Measurements from ENCODE around the gene FBXL15. TPM values are rescaled to one million over a fixed set of nuclear protein-coding genes. Genes with fewer than 3 reads are reported as not detected.
A peak's percentile ranks its signal among the peaks of the same experiment; 100 is the strongest.

Gene FBXL15
- total RNA-seq, 4 donors from 2014 or later, result 36.9 to 57.8 (median 44.8) TPM

- H3K4me3 ChIP-seq, result peak overlapping the region; percentile 75 to 99 (median 90)
- peaks cover 0 to 41% (median 26%) of the 10 kb centered on the region in 4 donors for H3K4me1 ChIP-seq
- peaks cover 0 to 17% (median 0%) of the 10 kb centered on the region in 3 donors for H3K36me3 ChIP-seq
- peak; percentile 35 to 71 (median 69) for DNase-seq
- H3K27me3 ChIP-seq, result peaks cover 0 to 4% of the 10 kb centered on the region in 2 donors
- peak overlapping the region in 2 of 4 donors; percentile 92 to 94 for H3K27ac ChIP-seq
- no peaks in the 10 kb centered on the region for H3K9me3 ChIP-seq
- no peak for TF ChIP-seq POLR2A (IDR thresholded peaks at IDR 0.05)
- TF ChIP-seq CTCF (IDR thresholded peaks at IDR 0.05), result no peak
Observed at GRCh38 chr10:102419269-102420180, 1.1 kb upstream of the FBXL15 start.

- H3K9me3 ChIP-seq, result no peaks in the 10 kb centered on the region
- H3K4me3 ChIP-seq, result peak overlapping the region; percentile 75 to 99 (median 90)
- peak in 1 of 3 donors; percentile 47 for DNase-seq
- H3K4me1 ChIP-seq, result peaks cover 0 to 41% (median 26%) of the 10 kb centered on the region in 4 donors
- peaks cover 0 to 4% of the 10 kb centered on the region in 2 donors for H3K27me3 ChIP-seq
- TF ChIP-seq POLR2A (IDR thresholded peaks at IDR 0.05) (no peak), CTCF (IDR thresholded peaks at IDR 0.05) (no peak)
- H3K27ac ChIP-seq, result peak overlapping the region; percentile 85 to 96 (median 93)
- H3K36me3 ChIP-seq, result peaks cover 0 to 21% (median 0%) of the 10 kb centered on the region in 3 donors
Observed at GRCh38 chr10:102420181-102420713, 389 bp upstream of the FBXL15 start.

- Histone ChIP-seq H3K27me3 (peaks cover 0 to 4% of the 10 kb centered on the region in 2 donors), H3K36me3 (peaks cover 0 to 21% (median 0%) of the 10 kb centered on the region in 3 donors), H3K27ac (peak overlapping the region; percentile 85 to 96 (median 93)), H3K9me3 (no peaks in the 10 kb centered on the region), H3K4me1 (peaks cover 0 to 41% (median 26%) of the 10 kb centered on the region in 4 donors), H3K4me3 (peak overlapping the region; percentile 75 to 99 (median 90))
- TF ChIP-seq CTCF (IDR thresholded peaks at IDR 0.05) (no peak), POLR2A (IDR thresholded peaks at IDR 0.05) (peak in 1 of 2 donors; percentile 7)
- no peak for DNase-seq
Observed at GRCh38 chr10:102421507-102421756, 796 bp downstream of the FBXL15 start.

GRCh38 chr10:102421757-102422512 lies 1.3 kb downstream of the FBXL15 start:
- TF ChIP-seq POLR2A (IDR thresholded peaks at IDR 0.05) (peak in 1 of 2 donors; percentile 6), CTCF (IDR thresholded peaks at IDR 0.05) (no peak)
- peak; percentile 34 to 77 (median 73) for DNase-seq
- Histone ChIP-seq H3K36me3 (peaks cover 0 to 21% (median 0%) of the 10 kb centered on the region in 3 donors), H3K27me3 (peaks cover 0 to 4% of the 10 kb centered on the region in 2 donors), H3K27ac (peak overlapping the region; percentile 85 to 96 (median 93)), H3K4me3 (peak overlapping the region; percentile 75 to 99 (median 90)), H3K9me3 (no peaks in the 10 kb centered on the region), H3K4me1 (peaks cover 0 to 41% (median 26%) of the 10 kb centered on the region in 4 donors)

GRCh38 chr10:102422545-102423129 lies 2.0 kb downstream of the FBXL15 start:
- no peaks in the 10 kb centered on the region for H3K9me3 ChIP-seq
- peak overlapping the region; percentile 75 to 99 (median 90) for H3K4me3 ChIP-seq
- H3K36me3 ChIP-seq, result peaks cover 0 to 21% (median 0%) of the 10 kb centered on the region in 3 donors
- TF ChIP-seq POLR2A (IDR thresholded peaks at IDR 0.05) (peak; percentile 43 to 67), CTCF (IDR thresholded peaks at IDR 0.05) (peak; percentile 42 to 91 (median 76))
- H3K4me1 ChIP-seq, result peaks cover 0 to 41% (median 26%) of the 10 kb centered on the region in 4 donors
- peaks cover 0 to 4% of the 10 kb centered on the region in 2 donors for H3K27me3 ChIP-seq
- H3K27ac ChIP-seq, result peak overlapping the region; percentile 85 to 96 (median 93)
- peak; percentile 68 to 93 (median 91) for DNase-seq

All from Peyer's patch (tissue), 4 donors.